Peyer's patch (tissue), 4 donors: ENCODE measurements around the gene HTRA3.

Source experiments
- CTCF ChIP-seq, 6 experiments: fragments of 450-650 bp in 4 of 6; fragments of 200-600 bp in 2 of 6; sonication (generic) in 1 of 6; IDR thresholded peaks; one replicate each; pipeline ENCODE4 v1.5.1; 2017 to 2019; ENCODE audit warnings: antibody characterized with exemption in 6 of 6, mild to moderate bottlenecking in 3 of 6, moderate library complexity in 1 of 6
- POLR2A ChIP-seq, 2 donors: fragments of 450-650 bp; IDR thresholded peaks; one replicate each; pipeline ENCODE4 v1.5.1; 2017; ENCODE audit warnings: antibody characterized with exemption in 2 of 2, mild to moderate bottlenecking in 2 of 2, moderate library complexity in 2 of 2

DNA sequence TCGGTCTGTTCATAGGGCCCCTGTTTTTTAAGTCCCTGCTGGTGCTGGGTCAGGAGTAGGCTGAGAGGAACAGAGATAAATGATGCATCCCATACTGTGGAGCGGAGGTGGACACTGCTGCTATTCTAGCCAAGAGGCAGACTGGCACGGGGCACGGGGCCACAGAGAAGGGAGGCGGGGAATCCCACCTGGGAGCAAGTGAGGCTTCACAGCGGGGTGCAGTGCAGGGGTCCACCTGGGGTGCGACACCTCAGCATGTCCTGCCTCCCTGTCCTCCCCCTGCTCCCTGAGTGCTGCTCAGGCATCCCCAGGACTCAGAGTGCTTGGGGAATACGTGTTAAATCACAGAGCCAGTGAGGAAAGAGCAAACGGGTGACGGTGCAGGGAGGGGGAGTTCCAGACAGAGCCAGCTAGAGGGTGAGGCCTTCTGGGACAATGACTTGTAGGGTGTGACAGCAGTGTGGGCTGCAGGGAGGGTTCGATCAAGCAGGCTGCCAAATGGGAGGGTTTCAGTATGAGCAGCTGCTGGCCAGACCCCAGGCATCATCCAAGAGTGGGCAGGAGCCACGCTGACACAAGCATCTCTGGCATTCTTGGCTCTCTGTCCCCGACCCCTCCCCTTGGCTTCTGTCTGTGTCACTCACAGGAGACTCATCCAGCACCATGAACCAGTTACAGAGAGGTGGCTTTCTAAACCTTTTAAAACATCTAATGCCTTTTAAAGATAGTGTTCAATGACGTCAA lies 13.7 kb upstream of the HTRA3 start:
- TF ChIP-seq CTCF (IDR thresholded peaks at IDR 0.05) (no peak), POLR2A (IDR thresholded peaks at IDR 0.05) (no peak)
